Measurements from ENCODE around the gene CSTA. TPM values are rescaled to one million over a fixed set of nuclear protein-coding genes. Genes with fewer than 3 reads are reported as not detected.

The CSTA gene
- total and polyA plus RNA-seq, 2 of the 13 experiments (the other 11 are each of a cell fraction or from before 2014, with no cell fraction given): 3.9 to 11.0 TPM

- TF ChIP-seq PRMT3 (CRISPR knock-in tag; IDR thresholded peaks at IDR 0.05; ENCODE audit: borderline replicate concordance, low read depth): peak; percentile 94
- TF ChIP-seq, protein P1, sequence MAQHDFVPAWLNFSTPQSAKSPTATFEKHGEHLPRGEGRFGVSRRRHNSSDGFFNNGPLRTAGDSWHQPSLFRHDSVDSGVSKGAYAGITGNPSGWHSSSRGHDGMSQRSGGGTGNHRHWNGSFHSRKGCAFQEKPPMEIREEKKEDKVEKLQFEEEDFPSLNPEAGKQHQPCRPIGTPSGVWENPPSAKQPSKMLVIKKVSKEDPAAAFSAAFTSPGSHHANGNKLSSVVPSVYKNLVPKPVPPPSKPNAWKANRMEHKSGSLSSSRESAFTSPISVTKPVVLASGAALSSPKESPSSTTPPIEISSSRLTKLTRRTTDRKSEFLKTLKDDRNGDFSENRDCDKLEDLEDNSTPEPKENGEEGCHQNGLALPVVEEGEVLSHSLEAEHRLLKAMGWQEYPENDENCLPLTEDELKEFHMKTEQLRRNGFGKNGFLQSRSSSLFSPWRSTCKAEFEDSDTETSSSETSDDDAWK (CRISPR knock-in tag; IDR thresholded peaks at IDR 0.05): no peak
- no peak for TF ChIP-seq ZNF7 (CRISPR knock-in tag; IDR thresholded peaks at IDR 0.05)
- TF ChIP-seq, protein P2, sequence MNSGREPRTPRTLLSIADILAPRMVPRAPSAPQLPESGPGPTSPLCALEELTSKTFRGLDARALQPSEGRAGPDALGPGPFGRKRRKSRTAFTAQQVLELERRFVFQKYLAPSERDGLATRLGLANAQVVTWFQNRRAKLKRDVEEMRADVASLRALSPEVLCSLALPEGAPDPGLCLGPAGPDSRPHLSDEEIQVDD (CRISPR knock-in tag; IDR thresholded peaks at IDR 0.05; ENCODE audit: borderline replicate concordance): no peak
- TF ChIP-seq HNRNPK (IDR thresholded peaks at IDR 0.05; ENCODE audit: low read depth, low read length, poor library complexity, severe bottlenecking): peak; percentile 81
- TF ChIP-seq ZNF496 (CRISPR knock-in tag; IDR thresholded peaks at IDR 0.05; ENCODE audit: insufficient replicate concordance): no peak
- TF ChIP-seq, protein P3, sequence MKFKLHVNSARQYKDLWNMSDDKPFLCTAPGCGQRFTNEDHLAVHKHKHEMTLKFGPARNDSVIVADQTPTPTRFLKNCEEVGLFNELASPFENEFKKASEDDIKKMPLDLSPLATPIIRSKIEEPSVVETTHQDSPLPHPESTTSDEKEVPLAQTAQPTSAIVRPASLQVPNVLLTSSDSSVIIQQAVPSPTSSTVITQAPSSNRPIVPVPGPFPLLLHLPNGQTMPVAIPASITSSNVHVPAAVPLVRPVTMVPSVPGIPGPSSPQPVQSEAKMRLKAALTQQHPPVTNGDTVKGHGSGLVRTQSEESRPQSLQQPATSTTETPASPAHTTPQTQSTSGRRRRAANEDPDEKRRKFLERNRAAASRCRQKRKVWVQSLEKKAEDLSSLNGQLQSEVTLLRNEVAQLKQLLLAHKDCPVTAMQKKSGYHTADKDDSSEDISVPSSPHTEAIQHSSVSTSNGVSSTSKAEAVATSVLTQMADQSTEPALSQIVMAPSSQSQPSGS (CRISPR knock-in tag; IDR thresholded peaks at IDR 0.05): peak; percentile 87
- TF ChIP-seq ZHX1 (CRISPR knock-in tag; IDR thresholded peaks at IDR 0.05; ENCODE audit: low read depth): peak; percentile 94
- TF ChIP-seq ZFP36L1 (CRISPR knock-in tag; IDR thresholded peaks at IDR 0.05): no peak
- TF ChIP-seq, protein P4, sequence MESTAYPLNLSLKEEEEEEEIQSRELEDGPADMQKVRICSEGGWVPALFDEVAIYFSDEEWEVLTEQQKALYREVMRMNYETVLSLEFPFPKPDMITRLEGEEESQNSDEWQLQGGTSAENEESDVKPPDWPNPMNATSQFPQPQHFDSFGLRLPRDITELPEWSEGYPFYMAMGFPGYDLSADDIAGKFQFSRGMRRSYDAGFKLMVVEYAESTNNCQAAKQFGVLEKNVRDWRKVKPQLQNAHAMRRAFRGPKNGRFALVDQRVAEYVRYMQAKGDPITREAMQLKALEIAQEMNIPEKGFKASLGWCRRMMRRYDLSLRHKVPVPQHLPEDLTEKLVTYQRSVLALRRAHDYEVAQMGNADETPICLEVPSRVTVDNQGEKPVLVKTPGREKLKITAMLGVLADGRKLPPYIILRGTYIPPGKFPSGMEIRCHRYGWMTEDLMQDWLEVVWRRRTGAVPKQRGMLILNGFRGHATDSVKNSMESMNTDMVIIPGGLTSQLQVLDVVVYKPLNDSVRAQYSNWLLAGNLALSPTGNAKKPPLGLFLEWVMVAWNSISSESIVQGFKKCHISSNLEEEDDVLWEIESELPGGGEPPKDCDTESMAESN (CRISPR knock-in tag; conservative IDR thresholded peaks at IDR 0.05): peak; percentile 82; the same call in 1 of the 2 replicates
- TF ChIP-seq ZNF761 (CRISPR knock-in tag; conservative IDR thresholded peaks at IDR 0.05): peak; percentile 88
- TF ChIP-seq ZMYM3 (CRISPR knock-in tag; IDR thresholded peaks at IDR 0.05): peak; percentile 73
- TF ChIP-seq, protein P5, sequence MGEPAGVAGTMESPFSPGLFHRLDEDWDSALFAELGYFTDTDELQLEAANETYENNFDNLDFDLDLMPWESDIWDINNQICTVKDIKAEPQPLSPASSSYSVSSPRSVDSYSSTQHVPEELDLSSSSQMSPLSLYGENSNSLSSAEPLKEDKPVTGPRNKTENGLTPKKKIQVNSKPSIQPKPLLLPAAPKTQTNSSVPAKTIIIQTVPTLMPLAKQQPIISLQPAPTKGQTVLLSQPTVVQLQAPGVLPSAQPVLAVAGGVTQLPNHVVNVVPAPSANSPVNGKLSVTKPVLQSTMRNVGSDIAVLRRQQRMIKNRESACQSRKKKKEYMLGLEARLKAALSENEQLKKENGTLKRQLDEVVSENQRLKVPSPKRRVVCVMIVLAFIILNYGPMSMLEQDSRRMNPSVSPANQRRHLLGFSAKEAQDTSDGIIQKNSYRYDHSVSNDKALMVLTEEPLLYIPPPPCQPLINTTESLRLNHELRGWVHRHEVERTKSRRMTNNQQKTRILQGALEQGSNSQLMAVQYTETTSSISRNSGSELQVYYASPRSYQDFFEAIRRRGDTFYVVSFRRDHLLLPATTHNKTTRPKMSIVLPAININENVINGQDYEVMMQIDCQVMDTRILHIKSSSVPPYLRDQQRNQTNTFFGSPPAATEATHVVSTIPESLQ (CRISPR knock-in tag; conservative IDR thresholded peaks at IDR 0.05): no peak
- peak; percentile 87 for TF ChIP-seq ZMAT3 (CRISPR knock-in tag; conservative IDR thresholded peaks at IDR 0.05)
- peak; percentile 96 for TF ChIP-seq GMEB1 (CRISPR knock-in tag; IDR thresholded peaks at IDR 0.05; ENCODE audit: borderline replicate concordance)
These were observed 59.0 kb downstream of the CSTA start, which contains the start of gene FAM162A (continued) for GRCh38 chr3:122383771-122384697.

Data from HepG2 (cell line).